Ovary (tissue), 3 donors: ENCODE results near the gene TMTC2.

Source experiments
- CTCF ChIP-seq, 3 donors: fragments of 450-650 bp in 2 of 3; fragments of 200-600 bp in 1 of 3; IDR thresholded peaks; one replicate each; pipeline versions ENCODE4 v1.5.1 to v1.8.0; 2016 to 2022; ENCODE audit warnings: antibody characterized with exemption in 3 of 3, mild to moderate bottlenecking in 1 of 3
- POLR2A ChIP-seq: fragments of 450-650 bp; IDR thresholded peaks from one replicate; pipeline ENCODE4 v1.6.1; 2017; ENCODE audit warnings: antibody characterized with exemption, mild to moderate bottlenecking, moderate library complexity
- donor health status: DM: no; HTN: no; CAD: no.

GRCh38 chr12:82645414-82645813 is 41.3 kb upstream of the TMTC2 start:
- no peak for TF ChIP-seq CTCF (IDR thresholded peaks at IDR 0.05)
- TF ChIP-seq POLR2A: no peak
